NCI-H2107 treated with DMSO at 0.1 percent for 48 hours (cell line): ENCODE data around the gene TMTC2.
"Not testable (repeated sequence)": the region's sequence is repeated elsewhere in the genome, so short reads cannot be mapped to it uniquely, and the experiment has no call there.

Experiments
- DNase-seq: peaks from one replicate; lab custom pipeline; 2025; ENCODE audit not compliant: unreplicated experiment; lab: John Stamatoyannopoulos, UW

Gene TMTC2

GRCh38 chr12:82725741-82726140 lies 39.0 kb downstream of the TMTC2 start:
- DNase-seq: no peak

- no peak for DNase-seq
Observed at GRCh38 chr12:82727886-82728285, 41.2 kb downstream of the TMTC2 start.

- DNase-seq: no peak
Observed at GRCh38 chr12:82728710-82729109, 42.0 kb downstream of the TMTC2 start.

GRCh38 chr12:82730953-82731459 lies 44.3 kb downstream of the TMTC2 start:
- no peak for DNase-seq

GRCh38 chr12:82740129-82741000 lies 53.7 kb downstream of the TMTC2 start:
- peak; percentile 10 for DNase-seq

GRCh38 chr12:82745063-82745674 lies 58.5 kb downstream of the TMTC2 start:
- no peak for DNase-seq

GRCh38 chr12:82745807-82746206 lies 59.1 kb downstream of the TMTC2 start:
- no peak for DNase-seq

- DNase-seq: no peak
Observed at GRCh38 chr12:82746668-82747067, 60.0 kb downstream of the TMTC2 start.

- no peak for DNase-seq
Observed at GRCh38 chr12:82749015-82749414, 62.3 kb downstream of the TMTC2 start.

- DNase-seq: no peak
Observed at GRCh38 chr12:82754856-82755255, 68.2 kb downstream of the TMTC2 start.

GRCh38 chr12:82756303-82756702 lies 69.6 kb downstream of the TMTC2 start:
- DNase-seq: no peak

- no peak for DNase-seq
Observed at GRCh38 chr12:82757059-82757458, 70.4 kb downstream of the TMTC2 start.

- DNase-seq: no peak
Observed at GRCh38 chr12:82757656-82758055, 71.0 kb downstream of the TMTC2 start.

- DNase-seq: no peak
Observed at GRCh38 chr12:82758749-82759330, 72.1 kb downstream of the TMTC2 start.

- no peak for DNase-seq
Observed at GRCh38 chr12:82760423-82760822, 73.7 kb downstream of the TMTC2 start.

- DNase-seq: not testable (repeated sequence)
Observed at GRCh38 chr12:82765206-82765605, 78.5 kb downstream of the TMTC2 start.

GRCh38 chr12:82765971-82766705 lies 79.4 kb downstream of the TMTC2 start:
- no peak for DNase-seq

- DNase-seq: no peak
Observed at GRCh38 chr12:82774666-82775065, 88.0 kb downstream of the TMTC2 start.

- no peak for DNase-seq
Observed at GRCh38 chr12:82780517-82780916, 93.8 kb downstream of the TMTC2 start.

GRCh38 chr12:82781309-82781997 lies 94.7 kb downstream of the TMTC2 start:
- DNase-seq: no peak

GRCh38 chr12:82783435-82783834 lies 96.7 kb downstream of the TMTC2 start:
- no peak for DNase-seq
